ENCODE measurements around the gene FAM47E. TPM values are rescaled to one million over a fixed set of nuclear protein-coding genes. Genes with fewer than 3 reads are reported as not detected.

The FAM47E gene
- total RNA-seq, 1 donor from 2014 or later: 3.0 TPM

DNA sequence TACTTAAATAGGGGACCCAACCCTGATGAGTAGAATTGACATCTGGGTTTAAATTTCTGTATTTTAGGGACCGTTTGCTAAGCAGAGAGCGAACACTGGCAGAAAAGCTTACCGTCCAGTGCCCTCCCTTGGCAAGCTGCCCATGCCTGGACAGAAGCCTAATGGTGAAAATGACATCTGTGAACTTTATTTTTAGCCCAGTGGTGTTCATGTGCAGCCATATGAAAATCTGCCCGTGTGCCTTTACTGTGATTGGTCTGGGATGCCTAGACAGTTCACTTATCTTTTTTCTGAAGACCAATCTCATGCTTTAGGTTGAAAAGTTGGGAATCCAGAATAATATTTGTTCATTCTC, 56.1 kb downstream of the FAM47E start:
- Histone ChIP-seq H3K9me3 (replicated peaks) (no peaks in the 10 kb centered on the region), H3K4me1 (peaks cover 61% of the 10 kb centered on the region), H3K27me3 (ENCODE audit: low read depth) (peaks cover 6% of the 10 kb centered on the region), H3K36me3 (peaks cover 17% of the 10 kb centered on the region), H3K27ac (replicated peaks) (peak overlapping the region; percentile 96), H3K4me3 (peak overlapping the region; percentile 83)
- intact Hi-C loops (cut with micrococcal nuclease): no loop called here
- TF ChIP-seq, protein P1, sequence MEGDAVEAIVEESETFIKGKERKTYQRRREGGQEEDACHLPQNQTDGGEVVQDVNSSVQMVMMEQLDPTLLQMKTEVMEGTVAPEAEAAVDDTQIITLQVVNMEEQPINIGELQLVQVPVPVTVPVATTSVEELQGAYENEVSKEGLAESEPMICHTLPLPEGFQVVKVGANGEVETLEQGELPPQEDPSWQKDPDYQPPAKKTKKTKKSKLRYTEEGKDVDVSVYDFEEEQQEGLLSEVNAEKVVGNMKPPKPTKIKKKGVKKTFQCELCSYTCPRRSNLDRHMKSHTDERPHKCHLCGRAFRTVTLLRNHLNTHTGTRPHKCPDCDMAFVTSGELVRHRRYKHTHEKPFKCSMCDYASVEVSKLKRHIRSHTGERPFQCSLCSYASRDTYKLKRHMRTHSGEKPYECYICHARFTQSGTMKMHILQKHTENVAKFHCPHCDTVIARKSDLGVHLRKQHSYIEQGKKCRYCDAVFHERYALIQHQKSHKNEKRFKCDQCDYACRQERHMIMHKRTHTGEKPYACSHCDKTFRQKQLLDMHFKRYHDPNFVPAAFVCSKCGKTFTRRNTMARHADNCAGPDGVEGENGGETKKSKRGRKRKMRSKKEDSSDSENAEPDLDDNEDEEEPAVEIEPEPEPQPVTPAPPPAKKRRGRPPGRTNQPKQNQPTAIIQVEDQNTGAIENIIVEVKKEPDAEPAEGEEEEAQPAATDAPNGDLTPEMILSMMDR (IDR thresholded peaks at IDR 0.05; ENCODE audit: borderline replicate concordance): no peak
- peak; percentile 51 for DNase-seq

GRCh38 chr4:76308548-76308947, 57.0 kb downstream of the FAM47E start:
- DNase-seq: peak; percentile 74
- Histone ChIP-seq H3K36me3 (peaks cover 17% of the 10 kb centered on the region), H3K27me3 (ENCODE audit: low read depth) (peaks cover 6% of the 10 kb centered on the region), H3K9me3 (replicated peaks) (no peaks in the 10 kb centered on the region), H3K4me1 (peaks cover 61% of the 10 kb centered on the region), H3K4me3 (peak overlapping the region; percentile 83), H3K27ac (replicated peaks) (peak overlapping the region; percentile 96)
- TF ChIP-seq, protein P1 (IDR thresholded peaks at IDR 0.05; ENCODE audit: borderline replicate concordance): no peak
- intact Hi-C loops (cut with micrococcal nuclease): no loop called here

DNA sequence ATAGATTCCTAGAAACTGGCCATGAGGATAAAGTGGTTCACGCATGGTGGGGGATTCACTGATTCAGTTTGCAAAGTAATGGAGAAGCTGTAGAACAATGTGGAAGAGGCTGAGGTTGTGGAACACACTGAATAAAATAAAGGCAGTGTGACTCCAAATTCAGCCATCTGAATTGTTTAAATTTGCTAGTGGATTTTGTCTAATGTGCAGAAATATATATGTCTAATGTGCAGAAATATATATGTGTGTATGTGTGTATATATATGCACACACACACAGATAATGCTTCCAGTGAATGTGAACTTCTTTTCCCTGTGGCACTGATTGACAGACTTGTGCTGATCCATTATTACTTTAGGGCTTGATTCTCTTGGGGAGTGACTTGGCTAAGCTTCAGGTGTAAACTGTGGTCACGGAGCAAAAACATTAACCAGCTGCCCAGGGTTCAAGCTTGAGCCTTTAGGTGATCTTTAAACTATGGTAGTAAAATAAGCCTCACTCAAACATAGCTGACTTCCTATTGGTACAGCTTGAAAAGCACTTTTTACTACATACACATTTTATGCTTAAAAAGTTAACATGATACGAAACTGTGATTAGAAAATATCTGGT, 58.5 kb downstream of the FAM47E start:
- peaks cover 6% of the 10 kb centered on the region for H3K27me3 ChIP-seq (ENCODE audit: low read depth)
- H3K4me1 ChIP-seq: peaks cover 63% of the 10 kb centered on the region
- peak overlapping the region; percentile 83 for H3K4me3 ChIP-seq
- no peaks in the 10 kb centered on the region for H3K9me3 ChIP-seq (replicated peaks)
- intact Hi-C loops (cut with micrococcal nuclease): no loop called here
- H3K27ac ChIP-seq (replicated peaks): no peak overlapping the region
- DNase-seq: no peak
- TF ChIP-seq, protein P1 (IDR thresholded peaks at IDR 0.05; ENCODE audit: borderline replicate concordance): no peak
- H3K36me3 ChIP-seq: peaks cover 17% of the 10 kb centered on the region

DNA sequence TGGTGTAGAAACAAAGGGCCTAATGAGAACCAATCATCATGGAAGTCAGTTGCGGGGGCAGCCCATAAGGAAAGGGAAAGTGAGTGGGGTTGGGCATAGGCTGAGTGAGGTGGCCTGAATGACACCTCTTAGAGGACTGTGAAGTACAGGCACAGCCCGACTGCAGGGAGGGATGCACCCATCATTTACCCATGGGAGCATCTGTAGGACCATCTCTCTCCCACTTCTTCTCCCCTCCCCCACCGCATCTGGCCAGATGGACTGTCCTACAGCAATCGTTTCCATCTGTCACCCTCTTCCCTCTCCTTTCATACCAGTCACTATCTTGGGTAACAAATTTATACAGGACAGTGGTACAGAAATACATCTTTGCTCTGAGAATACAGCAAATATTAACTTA, 59.2 kb downstream of the FAM47E start:
- intact Hi-C loops (cut with micrococcal nuclease): no loop called here
- DNase-seq: no peak
- Histone ChIP-seq H3K27ac (replicated peaks) (no peak overlapping the region), H3K36me3 (peaks cover 17% of the 10 kb centered on the region), H3K4me1 (peaks cover 61% of the 10 kb centered on the region), H3K27me3 (ENCODE audit: low read depth) (peaks cover 6% of the 10 kb centered on the region), H3K9me3 (replicated peaks) (no peaks in the 10 kb centered on the region), H3K4me3 (no peak overlapping the region)
- TF ChIP-seq, protein P1 (IDR thresholded peaks at IDR 0.05; ENCODE audit: borderline replicate concordance): no peak

DNA sequence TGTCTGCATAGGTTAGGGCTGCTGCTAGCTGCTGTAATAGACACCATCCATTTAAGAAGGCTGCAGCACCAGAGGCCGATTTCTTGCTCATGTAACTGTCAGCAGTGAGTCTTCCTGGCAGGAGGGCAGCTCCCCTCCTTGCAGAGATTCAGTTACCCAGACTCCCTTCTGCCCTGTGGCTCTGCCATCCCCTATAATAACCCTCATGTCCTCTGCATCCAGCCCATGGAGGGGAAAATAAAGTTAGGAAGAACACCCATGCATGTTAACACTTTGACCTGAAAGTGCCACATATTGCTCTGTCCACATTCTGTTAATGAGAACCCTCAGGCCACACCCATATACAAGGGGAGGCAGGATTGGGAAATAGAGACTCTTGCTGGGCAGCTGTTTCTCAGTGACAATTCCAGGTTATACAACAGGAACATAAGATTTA, 60.4 kb downstream of the FAM47E start:
- Histone ChIP-seq H3K27me3 (ENCODE audit: low read depth) (peaks cover 1% of the 10 kb centered on the region), H3K27ac (replicated peaks) (no peak overlapping the region), H3K9me3 (replicated peaks) (peaks cover 12% of the 10 kb centered on the region), H3K4me3 (no peak overlapping the region), H3K4me1 (peaks cover 48% of the 10 kb centered on the region), H3K36me3 (peaks cover 17% of the 10 kb centered on the region)
- intact Hi-C loops (cut with micrococcal nuclease): no loop called here
- TF ChIP-seq, protein P1 (IDR thresholded peaks at IDR 0.05; ENCODE audit: borderline replicate concordance): no peak
- DNase-seq: no peak

Data from left ventricle myocardium inferior (tissue), 1 donor.